Renal cortical epithelial cell (primary cell): Measurements from ENCODE around the gene ATP2B3. TPM values are rescaled to one million over a fixed set of nuclear protein-coding genes. Genes with fewer than 3 reads are reported as not detected.

ENCODE experiments used
- DNase-seq: peaks from one replicate; pipeline ENCODE4 v3.0.0-alpha.2; 2011; ENCODE audit warnings: low read depth
- total RNA-seq: library from RNA; depleted of rRNA; stranded (reverse); fragments of >200 nt; gene quantifications from 2 replicates; pipeline ENCODE4 v1.2.3, GENCODE V29; 2014

The ATP2B3 gene
- total RNA-seq, 1 donor from 2014 or later, result 0.05 TPM

DNA sequence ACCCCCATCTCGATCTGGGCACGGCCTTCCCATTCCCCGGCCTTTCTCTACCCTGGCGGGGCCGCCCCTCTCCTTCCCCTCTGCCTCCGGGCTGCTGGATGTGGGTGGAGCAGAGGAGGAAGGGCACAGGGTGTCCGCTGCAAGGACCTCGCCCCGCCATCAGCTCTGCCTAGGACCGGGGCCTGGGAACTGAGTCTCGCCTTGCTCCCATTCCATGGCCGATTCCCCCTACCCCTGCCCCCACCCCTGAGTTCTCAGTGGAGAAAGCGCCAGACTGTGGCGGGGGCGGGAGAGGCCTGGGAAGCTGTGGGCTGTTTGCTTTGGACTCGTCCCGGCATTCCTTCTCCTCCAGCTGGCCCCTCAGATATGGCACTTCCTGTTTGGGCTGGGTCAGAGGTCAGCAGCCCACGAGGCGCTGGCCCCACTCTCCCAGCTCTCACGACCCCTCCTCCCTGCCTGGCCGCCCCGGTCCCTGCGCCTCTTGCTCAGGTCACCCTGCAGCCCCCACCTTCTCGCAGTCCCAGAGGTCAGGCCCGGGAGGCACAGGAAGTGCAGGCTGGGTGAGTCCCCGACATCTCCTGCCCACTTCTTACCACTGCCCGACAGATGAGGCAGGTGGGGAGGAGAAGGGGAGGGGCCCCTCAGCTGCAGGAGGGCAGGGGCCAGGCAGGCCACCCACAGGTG lies 29.1 kb upstream of the ATP2B3 start:
- DNase-seq, result peak; percentile 15

DNA sequence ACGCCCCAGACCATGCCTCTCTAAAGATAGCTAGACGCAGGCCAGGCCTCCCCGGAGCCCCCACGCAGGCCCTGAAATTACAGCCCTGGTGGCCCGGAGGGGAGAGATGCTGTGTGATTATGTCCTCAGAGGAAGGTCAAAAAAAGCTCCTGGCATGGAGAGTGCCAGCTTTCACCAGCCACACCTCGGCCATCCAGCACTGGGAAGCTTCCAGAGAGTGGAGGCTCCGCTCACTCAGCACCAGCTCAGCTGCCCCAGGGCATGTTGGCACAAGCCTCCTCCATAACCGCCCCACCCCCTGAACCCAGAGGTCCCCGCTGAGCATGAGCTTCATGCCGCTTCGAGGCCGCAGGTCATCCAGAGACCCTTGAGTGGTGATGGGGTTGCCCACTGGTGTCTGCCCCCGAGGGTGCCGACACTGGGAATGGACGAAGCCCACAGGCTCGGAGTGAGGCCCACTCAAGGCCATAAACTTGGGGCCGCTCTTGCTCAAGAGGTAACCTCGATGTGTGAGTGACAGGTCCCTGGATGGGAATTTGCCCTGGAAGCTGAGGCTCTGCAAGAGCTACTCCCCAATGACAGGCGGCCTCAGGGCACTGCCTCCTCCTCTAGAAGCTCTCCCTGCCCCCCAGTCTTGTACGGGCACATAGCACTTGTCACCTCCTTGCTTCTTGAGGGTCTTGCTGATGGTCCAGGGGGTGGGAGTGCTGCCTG lies 27.1 kb upstream of the ATP2B3 start:
- DNase-seq, result no peak

DNA sequence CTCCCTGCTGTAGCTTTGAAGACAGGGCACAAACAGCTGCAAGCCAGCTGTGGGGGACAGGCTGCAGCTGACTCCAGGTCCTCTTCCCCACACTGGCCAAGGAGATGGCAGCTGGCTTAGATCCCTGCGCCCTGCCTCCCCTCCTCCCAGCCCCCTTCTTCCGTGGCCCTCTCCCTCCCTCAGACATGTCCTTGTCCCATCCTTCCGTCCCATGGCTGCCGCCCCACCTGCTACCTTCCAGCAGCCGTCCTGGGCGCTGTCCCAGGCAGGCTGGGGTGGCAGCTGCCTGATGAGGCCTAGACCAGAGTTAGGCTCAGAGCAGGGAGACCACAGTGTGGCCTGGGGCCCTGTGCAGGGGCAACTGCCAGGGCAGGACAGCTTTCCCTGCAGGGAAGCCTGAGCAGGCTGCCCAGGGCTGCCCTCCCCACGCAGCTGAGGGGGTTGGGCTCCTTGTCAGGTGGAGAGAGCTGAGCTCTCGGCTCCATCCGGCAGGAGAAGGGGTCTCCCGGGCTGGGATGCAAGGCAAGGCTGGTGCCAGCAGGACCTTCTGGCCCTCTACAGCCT lies 26.0 kb upstream of the ATP2B3 start:
- DNase-seq, result no peak

DNA sequence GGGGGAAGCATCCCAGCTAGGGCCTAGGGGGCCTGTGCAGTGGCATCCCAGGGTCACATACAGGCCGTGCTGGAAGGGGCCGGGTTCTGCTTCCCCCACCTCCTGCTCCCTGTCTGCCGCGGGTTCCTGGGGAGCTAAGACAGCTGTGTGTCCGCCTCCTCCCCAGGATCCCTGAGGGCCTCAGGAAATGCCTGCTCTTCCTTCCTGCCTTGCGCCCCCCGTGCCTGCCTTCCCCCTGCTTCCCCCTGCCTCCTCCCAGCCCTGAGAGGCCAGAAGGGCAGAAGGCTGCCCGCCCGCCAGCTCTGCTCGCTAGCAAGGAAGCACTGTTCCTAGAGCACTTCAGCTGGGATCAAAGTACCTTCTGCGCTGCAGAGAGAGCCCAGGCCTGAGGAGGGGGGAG lies 25.5 kb upstream of the ATP2B3 start:
- no peak for DNase-seq

DNA sequence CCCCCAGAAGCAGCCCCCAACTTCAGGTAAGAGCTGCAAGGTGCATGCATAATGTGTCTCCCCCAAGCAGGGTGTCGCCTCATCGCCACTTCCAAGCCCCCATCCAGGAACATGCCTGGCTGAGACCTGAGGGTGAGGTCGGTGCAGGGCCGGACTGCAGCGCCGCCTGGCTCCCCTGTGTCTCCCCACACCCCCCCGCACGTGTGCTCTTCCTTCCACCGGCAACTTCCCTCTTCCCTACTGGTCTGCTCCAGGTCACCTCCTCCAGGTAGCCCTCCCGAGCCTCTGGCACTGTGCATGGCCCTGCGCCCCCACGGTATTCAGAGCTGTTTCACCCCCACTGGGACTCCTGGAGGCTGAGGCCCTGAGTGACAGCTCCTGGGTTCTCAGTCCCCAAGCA lies 24.9 kb upstream of the ATP2B3 start:
- DNase-seq, result no peak

DNA sequence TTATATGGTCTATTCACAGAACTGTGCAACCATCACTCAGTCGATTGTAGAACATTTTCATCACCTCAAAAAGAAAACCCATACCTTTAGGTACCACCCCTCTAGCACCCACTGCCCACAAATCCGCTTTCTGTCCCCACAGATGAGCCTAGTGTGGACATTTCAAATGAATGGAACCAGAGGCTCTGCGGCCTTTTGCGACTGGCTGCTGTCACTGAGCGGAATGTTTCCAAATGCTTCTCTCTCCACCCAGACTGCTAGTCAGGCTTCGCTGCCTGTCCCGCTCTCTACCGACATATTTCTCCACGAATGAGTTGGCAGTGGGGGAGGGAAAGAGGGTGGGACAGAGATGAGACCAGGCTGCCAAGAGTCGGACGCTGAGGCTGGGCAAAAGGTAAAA lies 24.4 kb upstream of the ATP2B3 start:
- DNase-seq, result no peak

DNA sequence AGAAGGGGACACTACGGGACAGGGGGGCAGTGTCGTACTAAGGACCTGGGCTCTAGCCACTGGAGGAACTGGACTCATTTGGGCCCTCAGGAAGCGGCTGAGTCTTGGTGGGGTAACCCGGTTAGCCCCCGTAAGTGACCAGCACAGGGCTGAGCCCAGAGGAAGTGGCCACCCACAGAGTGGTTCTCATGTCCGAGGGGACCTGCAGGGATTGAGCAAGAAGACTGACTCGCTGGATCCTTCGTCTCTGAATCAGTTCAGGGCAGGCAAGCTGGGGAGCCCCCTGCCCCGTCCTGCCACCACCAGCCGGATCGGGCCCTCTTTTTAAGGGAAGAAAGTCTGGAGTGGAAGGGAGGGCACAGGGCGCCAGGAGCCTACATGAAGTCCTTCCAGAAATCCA lies 23.4 kb upstream of the ATP2B3 start:
- DNase-seq, result no peak

DNA sequence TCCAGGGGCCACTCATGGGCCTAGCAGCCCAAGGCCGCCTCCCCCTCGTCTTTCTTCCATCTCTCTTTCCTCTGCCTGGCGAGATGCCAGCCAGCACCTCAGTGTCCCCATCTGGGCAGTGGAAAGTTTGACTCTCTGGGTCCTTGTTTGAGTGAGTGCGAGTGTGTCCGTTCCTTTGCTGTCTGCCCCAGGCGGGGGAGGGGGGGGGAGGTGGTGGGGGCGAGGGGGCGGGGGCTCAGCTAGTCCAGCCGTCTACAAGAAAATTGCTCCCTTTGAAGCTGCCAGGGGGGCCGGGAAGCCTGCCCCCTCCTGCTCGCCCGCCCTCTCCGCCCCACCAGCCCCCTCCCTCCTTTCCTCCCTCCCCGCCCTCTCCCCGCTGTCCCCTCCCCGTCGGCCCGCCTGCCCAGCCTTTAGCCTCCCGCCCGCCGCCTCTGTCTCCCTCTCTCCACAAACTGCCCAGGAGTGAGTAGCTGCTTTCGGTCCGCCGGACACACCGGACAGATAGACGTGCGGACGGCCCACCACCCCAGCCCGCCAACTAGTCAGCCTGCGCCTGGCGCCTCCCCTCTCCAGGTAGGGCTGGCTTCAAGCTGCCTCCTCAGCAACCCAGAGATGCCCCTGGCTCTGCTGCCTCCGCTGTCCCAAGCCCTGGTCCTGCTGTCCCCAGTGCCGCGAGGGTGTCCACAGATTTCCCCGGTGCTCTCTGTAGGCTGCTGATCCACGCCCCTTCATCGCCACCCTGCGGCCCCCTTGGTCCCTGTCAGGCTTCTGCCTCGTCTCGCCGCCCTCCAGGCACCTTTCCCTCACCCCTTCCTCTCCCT lies 22.7 kb upstream of the ATP2B3 start, which contains the start of gene BGN:
TSS of gene BGN (plus strand) at position 440 of the 821 bp plus-strand sequence. CDS start 9,652 bp downstream, outside the sequence.
- no peak for DNase-seq

DNA sequence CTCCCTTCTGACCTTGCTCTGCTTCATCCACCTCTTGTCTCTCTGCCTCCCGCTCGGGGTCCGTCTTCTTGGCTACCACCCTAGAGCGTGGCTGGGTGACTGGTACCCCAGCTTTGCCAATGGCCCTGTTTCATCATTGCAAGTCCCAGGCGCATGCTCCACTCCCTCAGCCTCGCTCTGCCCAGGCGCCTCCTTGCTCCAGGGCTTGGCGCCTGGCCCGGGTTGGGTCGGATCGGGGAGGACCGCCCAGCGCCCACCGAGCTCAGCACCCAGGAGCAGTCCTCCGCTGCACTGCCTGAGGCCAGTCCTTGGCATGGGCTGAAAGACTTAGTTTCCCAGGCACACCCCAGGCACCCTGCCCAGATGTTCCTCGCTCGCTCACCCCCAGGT lies 22.1 kb upstream of the ATP2B3 start:
- DNase-seq, result no peak

DNA sequence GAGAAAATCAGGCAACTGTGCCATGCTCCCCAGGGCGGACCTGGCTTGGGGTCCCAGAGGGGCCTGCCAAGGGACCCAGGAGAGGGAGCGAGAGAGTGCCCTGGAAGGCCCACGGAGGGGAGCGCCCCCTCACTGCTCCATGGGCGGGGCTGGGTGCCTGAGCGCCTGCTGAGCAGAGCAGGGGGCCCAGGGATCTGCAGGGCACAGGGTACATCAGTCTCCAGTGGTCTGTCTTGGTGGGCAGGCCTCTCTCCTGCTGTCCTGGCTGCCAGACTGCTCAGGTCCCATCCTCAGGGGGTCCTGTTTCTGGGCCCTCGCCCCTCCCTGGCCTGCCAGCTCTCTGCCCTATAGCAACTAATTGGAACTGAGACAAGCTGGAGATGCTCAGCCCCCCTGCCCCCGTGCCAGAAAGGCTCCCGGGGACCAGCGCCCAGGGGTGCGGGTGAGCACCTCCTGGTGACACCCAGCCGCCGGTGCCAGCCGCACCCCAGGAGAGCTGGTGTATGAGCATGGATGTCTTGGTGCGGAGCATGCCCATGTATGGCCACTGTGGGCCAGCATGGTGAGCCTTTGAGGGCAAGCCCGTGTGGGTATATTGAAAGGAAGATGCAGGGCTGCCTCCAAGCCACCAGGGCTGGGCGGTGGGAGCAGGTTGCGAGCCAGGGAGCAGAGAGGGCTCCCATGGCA lies 21.4 kb upstream of the ATP2B3 start:
- no peak for DNase-seq

DNA sequence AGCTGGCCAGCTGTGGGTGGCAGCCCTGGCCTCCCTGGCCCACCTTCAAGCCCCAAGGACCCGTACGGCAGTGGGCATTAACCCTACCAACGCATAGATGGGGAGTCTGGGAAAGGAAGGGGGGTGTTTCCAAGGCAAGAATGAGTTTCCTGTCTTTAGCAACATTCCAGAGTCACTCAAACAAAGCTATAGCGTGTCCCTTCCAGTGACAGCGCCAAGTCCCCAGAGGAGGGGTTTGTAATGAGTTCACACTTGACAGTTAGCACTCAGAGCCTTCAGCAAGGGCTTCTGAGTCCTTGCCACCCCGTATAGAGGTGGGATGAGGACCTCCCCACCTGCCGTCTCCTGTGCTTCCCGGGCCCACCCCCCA lies 20.9 kb upstream of the ATP2B3 start:
- DNase-seq, result no peak

DNA sequence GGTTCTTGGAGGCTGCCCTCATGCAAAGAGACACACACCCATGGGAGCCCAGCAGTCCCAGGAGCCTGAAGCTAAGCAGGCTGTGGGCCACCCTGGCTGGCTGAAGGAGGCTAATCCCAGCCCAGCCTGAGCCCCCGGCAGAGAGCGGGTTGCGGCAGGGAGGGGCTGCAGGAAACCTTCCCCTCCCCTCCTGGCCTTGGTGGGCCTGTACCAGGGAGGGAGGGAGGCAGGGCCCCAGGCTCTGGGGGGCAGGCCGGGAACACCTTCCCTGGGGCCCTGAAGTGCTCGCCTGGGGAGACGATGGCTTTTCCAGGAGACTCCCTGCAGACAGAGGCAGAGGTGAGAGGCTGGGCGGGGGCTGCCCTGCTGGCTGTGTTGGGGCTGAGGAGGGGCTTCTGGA lies 19.0 kb upstream of the ATP2B3 start:
- DNase-seq, result no peak

DNA sequence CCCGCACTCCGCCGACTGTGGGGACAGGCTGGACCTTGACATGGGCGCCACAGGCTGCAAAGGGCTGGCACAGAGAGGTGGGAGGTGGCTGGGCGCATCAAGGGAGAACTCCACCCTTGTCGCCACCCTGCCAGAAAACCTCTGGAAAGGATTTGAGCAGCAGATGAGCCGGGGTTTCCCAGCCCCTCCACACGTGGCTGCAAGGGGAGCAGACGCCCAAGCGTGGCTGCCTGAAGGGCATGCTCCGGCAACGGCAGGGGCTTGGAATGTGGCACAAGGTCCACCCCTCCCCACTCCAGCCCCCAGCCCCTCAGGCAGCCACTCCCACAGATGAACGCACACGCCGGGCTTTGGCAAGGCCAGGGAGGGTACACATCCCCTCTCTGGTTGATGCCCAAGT lies 18.1 kb upstream of the ATP2B3 start:
- no peak for DNase-seq

DNA sequence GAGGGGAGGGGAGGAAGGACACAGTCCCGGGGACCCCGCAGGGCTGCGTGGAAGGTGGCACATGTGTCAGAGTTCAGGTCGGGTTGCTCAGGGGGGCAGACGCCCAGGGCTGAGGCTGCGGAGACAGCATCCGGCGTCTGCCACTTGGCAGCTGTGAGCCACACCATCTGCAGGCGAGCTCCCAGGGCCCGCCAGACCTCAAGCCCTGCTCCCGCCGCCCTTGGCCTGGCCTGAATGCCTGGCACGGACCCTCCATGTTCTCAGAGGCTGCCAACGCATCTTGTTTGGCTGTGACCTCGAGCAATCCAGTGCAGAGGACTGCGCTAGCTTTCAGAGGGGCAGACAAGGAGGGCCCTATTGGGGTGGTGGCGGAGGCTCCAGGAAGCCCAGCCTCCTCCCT lies 17.6 kb upstream of the ATP2B3 start:
- no peak for DNase-seq

DNA sequence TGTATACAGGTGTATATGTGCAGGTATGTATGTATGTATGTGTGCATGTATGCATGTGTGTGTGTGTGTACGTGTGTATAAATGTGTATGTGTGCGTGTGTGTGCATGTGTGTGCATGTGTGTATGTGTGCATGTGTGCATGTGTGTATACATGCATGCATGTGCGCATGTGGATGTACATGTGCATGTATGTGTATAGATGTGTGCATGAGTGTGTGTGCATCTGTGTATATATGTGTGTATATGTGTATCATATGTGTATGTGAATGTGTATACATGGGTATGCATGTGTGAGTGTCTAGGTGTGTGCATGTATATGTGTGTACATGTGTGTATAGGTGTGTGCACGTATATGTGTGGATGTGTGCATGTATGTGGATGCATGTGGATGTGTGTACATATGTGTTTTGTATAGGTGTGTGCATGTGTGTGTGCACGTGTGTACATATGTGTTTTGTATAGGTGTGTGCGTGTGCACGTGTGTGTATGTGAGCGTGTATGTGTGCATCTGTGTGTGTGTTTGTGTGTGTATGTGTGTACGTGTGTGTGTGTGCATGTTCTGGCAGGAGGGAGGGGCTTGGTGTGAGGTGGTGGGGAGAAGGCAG lies 16.7 kb upstream of the ATP2B3 start:
- no peak for DNase-seq

DNA sequence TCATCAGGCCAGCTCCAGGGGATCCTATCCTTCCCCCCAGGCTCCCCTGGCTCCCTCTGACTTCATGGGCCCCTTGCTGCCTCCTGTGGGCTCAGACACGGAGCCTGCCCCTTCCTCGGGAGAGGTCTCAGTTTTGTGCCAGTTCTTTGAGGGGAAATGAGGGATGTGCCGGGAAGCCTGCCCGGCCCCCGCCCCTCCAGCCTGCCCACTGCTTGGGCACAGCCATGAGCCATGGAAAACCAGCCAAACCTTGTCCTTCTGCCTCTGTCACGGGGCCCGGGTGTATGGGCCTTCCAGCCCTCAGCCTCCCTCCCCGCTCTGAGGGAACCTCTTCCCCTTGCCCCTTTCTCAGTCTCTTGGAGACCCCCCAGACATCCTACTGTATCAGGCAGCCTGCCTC lies 15.9 kb upstream of the ATP2B3 start:
- no peak for DNase-seq

DNA sequence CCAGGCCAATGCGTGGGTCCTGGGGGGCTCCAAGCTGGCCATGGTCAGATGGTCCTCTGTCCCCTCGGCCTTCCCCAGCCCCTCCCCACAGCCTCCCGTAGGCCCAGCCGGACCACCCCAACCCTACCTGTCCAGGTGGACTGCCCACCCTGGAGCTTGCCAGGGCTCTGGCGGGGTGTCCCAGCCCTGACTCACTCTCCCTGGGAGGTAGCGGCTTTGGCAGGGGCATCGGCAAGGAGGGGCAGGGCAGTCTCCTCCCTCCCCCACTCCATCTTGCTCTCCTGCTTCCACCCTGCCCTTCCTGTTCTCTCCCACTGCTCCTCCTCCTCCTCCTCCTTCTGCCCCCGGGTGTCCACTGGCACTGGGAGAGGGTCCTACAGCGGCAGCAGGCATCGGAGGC lies 15.3 kb upstream of the ATP2B3 start:
- no peak for DNase-seq

DNA sequence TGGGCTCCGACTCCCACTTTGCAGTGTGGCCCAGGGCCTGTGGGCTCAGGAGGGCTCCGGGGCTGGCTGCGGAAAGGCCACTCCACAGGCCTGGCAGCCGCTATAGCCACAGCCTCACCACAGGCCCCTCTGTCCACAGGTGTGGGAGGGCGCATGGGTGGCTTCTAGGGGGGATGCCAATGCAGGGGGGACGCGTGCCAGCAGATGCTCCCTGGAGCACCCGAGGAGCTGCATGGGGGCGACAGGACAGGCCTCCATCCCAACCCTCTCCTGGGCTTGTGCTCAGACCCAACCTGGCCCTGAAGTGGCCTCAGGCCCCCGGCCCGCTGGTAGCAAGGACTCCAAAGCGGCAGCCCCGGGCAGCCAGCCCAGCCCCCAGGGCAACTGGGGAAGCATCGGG lies 14.6 kb upstream of the ATP2B3 start:
- DNase-seq, result no peak

DNA sequence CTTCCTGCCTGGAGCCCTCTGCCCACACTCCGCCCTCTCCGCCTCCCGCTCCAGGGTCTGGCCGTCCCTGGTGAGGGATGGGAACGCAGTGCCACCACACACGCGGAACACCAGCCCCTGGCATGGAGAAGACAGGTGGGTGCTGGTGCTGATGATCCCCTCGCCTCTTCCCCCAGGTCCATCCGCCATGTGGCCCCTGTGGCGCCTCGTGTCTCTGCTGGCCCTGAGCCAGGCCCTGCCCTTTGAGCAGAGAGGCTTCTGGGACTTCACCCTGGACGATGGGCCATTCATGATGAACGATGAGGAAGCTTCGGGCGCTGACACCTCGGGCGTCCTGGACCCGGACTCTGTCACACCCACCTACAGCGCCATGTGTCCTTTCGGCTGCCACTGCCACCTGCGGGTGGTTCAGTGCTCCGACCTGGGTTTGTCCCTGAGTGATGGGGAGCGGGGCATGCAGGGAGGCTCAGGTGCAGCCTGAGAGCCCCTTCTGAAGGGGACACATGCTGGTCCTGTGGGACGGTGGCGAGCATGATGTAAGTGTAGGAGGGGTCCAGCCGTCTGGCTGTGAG lies 12.9 kb upstream of the ATP2B3 start:
- DNase-seq, result no peak

DNA sequence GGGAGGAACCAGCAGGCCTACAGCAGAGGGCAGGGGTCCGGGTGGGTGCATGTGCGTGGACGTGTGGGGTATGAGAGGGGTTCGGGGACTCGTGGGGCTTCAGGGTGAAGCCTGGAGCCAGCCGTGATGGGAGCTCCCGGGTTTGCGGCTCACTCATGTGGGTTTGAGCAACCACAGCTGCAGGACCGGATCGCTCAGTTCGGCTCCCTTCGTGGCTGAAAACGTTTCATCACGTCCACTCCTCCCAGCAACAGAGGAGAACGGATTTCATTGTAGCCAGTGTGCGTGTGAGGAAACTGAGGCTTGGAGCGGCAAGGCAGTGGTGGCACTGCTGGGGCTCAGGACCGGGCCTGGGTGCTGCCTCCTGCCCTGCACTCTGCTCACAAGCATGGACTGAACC lies 12.1 kb upstream of the ATP2B3 start:
- DNase-seq, result no peak
